Thoracic aorta (tissue), 2 donors: ENCODE measurements around the gene SGTA. TPM values are rescaled to one million over a fixed set of nuclear protein-coding genes. Genes with fewer than 3 reads are reported as not detected.

ENCODE experiments used
- ATAC-seq: fragments of 150-250 bp; one replicate; pipeline ENCODE4 v1.8.0; 2017; ENCODE audit warnings: low read depth; ENCODE audit not compliant: insufficient number of reproducible peaks, low FRiP score
- DNase-seq: peaks from one replicate; pipeline ENCODE4 v3.0.0-alpha.2; 2020; ENCODE audit warnings: low spot score
- H3K27ac ChIP-seq, 2 donors: fragments of 200-600 bp; sonication (generic); 1 replicate in 1 of 2; 2 replicates in 1 of 2; pipeline ENCODE4 v1.5.1; 2016; ENCODE audit warnings: mild to moderate bottlenecking in 2 of 2, moderate library complexity in 2 of 2
- H3K27me3 ChIP-seq: fragments of 200-600 bp; sonication (generic); replicated peaks from 2 replicates; pipeline ENCODE4 v1.6.0; 2016; ENCODE audit warnings: mild to moderate bottlenecking; ENCODE audit not compliant: insufficient read depth
- H3K36me3 ChIP-seq: fragments of 200-600 bp; sonication (generic); one replicate; pipeline ENCODE4 v1.5.1; 2016
- H3K4me1 ChIP-seq, 2 donors: fragments of 200-600 bp; sonication (generic); 1 replicate in 1 of 2; 2 replicates in 1 of 2; pipeline versions ENCODE4 v1.5.1 to v1.6.0; 2016; ENCODE audit warnings: low read depth in 2 of 2, mild to moderate bottlenecking in 1 of 2; ENCODE audit not compliant: control insufficient read depth in 1 of 2
- H3K4me3 ChIP-seq: fragments of 200-600 bp; sonication (generic); 2 replicates; pipeline ENCODE4 v1.5.1; 2016; ENCODE audit warnings: mild to moderate bottlenecking
- H3K9me3 ChIP-seq: fragments of 200-600 bp; sonication (generic); 2 replicates; pipeline ENCODE4 v1.5.1; 2016
- CTCF ChIP-seq: fragments of 200-600 bp; sonication (generic); IDR thresholded peaks from one replicate; pipeline ENCODE4 v1.5.1; 2019; ENCODE audit warnings: antibody characterized with exemption
- total RNA-seq, 2 donors: library from RNA; depleted of rRNA; stranded (reverse); fragments of >200 nt; gene quantifications; one replicate each; pipeline versions ENCODE4 v1.1.0 to v1.2.3, GENCODE V29; 2016

SGTA gene
- total RNA-seq, 2 donors from 2014 or later = 43.7 to 46.4 TPM

- H3K27me3 ChIP-seq = no peaks in the 10 kb centered on the region
- H3K36me3 ChIP-seq = no peaks in the 10 kb centered on the region
- no peak overlapping the region for H3K4me3 ChIP-seq
- H3K9me3 ChIP-seq = no peaks in the 10 kb centered on the region
- DNase-seq (no peak), ATAC-seq (no peak)
- no peak overlapping the region for H3K27ac ChIP-seq
- TF ChIP-seq CTCF = no peak
- peaks cover 6 to 12% of the 10 kb centered on the region in 2 donors for H3K4me1 ChIP-seq
These were observed 33.6 kb upstream of the SGTA start for GRCh38 chr19:2816641-2817040.

- no peak overlapping the region for H3K27ac ChIP-seq
- ATAC-seq = no peak
- H3K4me3 ChIP-seq = no peak overlapping the region
- no peak for DNase-seq
- H3K27me3 ChIP-seq = no peaks in the 10 kb centered on the region
- TF ChIP-seq CTCF = no peak
- no peaks in the 10 kb centered on the region for H3K36me3 ChIP-seq
- peaks cover 6 to 10% of the 10 kb centered on the region in 2 donors for H3K4me1 ChIP-seq
- H3K9me3 ChIP-seq = no peaks in the 10 kb centered on the region
These were observed 32.9 kb upstream of the SGTA start for GRCh38 chr19:2815923-2816322.

GRCh38 chr19:2815191-2815614, 32.1 kb upstream of the SGTA start:
- peaks cover 0 to 2% of the 10 kb centered on the region in 2 donors for H3K4me1 ChIP-seq
- no peaks in the 10 kb centered on the region for H3K27me3 ChIP-seq
- DNase-seq (no peak), ATAC-seq (no peak)
- no peak overlapping the region for H3K4me3 ChIP-seq
- H3K27ac ChIP-seq = no peak overlapping the region
- TF ChIP-seq CTCF = no peak
- H3K9me3 ChIP-seq = no peaks in the 10 kb centered on the region
- no peaks in the 10 kb centered on the region for H3K36me3 ChIP-seq

- DNase-seq (no peak), ATAC-seq (no peak)
- H3K27me3 ChIP-seq = no peaks in the 10 kb centered on the region
- H3K36me3 ChIP-seq = peaks cover 5% of the 10 kb centered on the region
- no peak overlapping the region for H3K27ac ChIP-seq
- TF ChIP-seq CTCF = no peak
- no peak overlapping the region for H3K4me3 ChIP-seq
- no peaks in the 10 kb centered on the region for H3K9me3 ChIP-seq
- H3K4me1 ChIP-seq = no peaks in the 10 kb centered on the region
These were observed 31.4 kb upstream of the SGTA start for GRCh38 chr19:2814426-2814825.

GRCh38 chr19:2813235-2814160, 30.4 kb upstream of the SGTA start:
- no peak overlapping the region for H3K27ac ChIP-seq
- no peaks in the 10 kb centered on the region for H3K27me3 ChIP-seq
- DNase-seq (no peak), ATAC-seq (no peak)
- H3K36me3 ChIP-seq = peaks cover 10% of the 10 kb centered on the region
- no peaks in the 10 kb centered on the region for H3K4me1 ChIP-seq
- H3K9me3 ChIP-seq = no peaks in the 10 kb centered on the region
- no peak for TF ChIP-seq CTCF
- H3K4me3 ChIP-seq = no peak overlapping the region
